ENCODE data around the gene SLC38A3. TPM values are rescaled to one million over a fixed set of nuclear protein-coding genes. Genes with fewer than 3 reads are reported as not detected.

SLC38A3 gene
- total RNA-seq, 2 experiments from 2014 or later: 0.29 TPM; not detected in 1

DNA sequence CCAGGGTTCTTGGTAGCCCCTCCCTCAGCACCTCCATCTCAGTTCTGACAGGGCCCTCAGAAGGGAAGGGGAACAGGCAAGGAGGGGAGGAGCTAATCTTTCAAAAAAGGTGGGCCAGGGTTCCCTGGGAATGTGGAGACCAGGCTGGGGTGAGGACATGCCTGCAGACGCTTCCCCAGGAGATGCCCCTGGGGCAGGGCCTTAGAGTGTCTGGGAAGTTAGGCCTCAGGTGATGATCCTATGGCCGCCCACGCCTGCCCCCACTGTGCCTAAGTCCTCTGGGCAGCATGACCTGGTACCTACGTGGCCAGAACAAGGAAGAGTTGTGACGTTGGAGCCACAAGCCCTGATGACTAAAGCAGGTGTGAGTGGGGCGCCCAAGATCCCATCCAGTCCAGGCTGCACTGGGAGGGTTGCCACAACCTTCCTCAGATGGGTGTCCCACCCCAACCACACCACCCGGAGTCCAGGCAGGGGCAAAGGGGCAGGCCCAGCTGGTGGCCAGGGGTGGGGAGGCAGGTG is 60.0 kb downstream of the SLC38A3 start:
- POLR2A ChIA-PET: no interaction called here
- CTCF ChIA-PET: interaction anchor here (0.8 to 1.3 kb wide), 2 partner anchors 8 to 18 kb away, joined by 3 to 6 read pairs; no protein-coding TSS in a partner anchor

DNA sequence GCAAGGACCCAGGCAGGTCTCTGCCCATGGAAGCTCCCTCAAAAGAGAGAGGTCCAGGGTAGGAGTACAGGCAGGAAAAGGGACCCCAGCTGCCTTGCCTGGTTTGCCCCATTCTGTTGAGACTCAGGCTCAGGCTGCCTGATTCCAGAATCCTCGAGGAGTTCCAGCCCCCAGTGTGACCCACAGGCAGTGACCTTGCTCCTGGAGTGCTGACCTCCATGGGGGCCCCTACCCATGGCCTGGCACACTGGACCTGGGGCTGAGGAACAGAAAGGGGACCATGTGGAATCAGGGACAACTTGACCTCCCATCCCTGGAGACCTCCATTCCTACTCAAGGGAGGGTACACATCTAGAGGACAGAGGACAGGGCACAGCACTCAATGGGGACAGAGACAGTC is 60.5 kb downstream of the SLC38A3 start:
- POLR2A ChIA-PET: no interaction called here

DNA sequence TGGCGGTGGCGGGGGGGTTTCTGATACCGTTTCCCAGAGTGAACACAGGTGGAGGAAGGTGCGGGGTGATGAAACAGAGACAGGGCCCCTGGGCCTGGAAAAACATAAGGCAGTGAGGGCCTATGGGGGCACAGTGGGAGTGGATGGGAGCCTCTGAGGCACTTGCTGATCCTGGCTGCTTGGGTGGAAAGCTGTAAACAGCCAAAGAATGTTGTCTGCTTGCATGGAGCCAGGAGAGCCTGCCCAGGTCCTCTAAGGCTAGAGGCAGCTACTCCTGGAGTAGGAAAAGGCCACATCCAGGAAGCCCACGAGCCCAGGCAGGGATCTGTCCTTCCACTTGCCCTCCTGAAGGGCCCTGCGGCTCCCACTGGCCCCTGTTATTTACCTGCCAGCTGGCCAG is 60.9 kb downstream of the SLC38A3 start:
- ChIA-PET POLR2A (interaction anchor here (1.3 kb wide), 1 partner anchor 18 kb away, joined by 3 read pairs; no protein-coding TSS in a partner anchor), CTCF (interaction anchor here (2.3 kb wide), 1 partner anchor 16 kb away, joined by 7 read pairs; no protein-coding TSS in a partner anchor)

More for the DNA sequence above, 60.5 kb downstream of the SLC38A3 start:
- CTCF ChIA-PET: interaction anchor here (2.3 kb wide), 1 partner anchor 16 kb away, joined by 7 read pairs; no protein-coding TSS in a partner anchor

DNA sequence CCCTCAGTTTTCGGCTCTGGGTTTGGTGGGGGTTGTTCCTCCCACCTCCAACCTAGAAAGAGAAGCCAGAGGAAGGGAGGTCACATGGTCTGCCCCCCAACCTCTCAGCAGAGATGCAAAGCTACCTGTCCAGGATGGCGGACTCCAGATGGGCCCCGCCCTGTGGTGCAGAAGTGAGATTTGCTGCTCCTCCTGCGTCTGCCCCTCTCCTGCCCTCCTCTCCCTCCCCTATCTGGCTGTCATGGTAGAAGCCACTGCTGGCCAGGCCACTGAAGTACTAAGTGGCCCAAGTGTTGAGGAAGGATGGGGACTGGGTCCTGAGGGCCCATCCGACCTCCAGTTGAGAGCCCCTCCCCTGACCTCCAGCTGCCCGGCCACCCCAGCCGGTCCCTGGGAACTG is 61.8 kb downstream of the SLC38A3 start:
- CTCF ChIA-PET: interaction anchor here (1.4 to 2.3 kb wide), 3 partner anchors 17 to 75 kb away, joined by 6 to 7 read pairs (median 7); no protein-coding TSS in a partner anchor
- POLR2A ChIA-PET: interaction anchor here (1.3 kb wide), 1 partner anchor 17 kb away, joined by 3 read pairs; no protein-coding TSS in a partner anchor

DNA sequence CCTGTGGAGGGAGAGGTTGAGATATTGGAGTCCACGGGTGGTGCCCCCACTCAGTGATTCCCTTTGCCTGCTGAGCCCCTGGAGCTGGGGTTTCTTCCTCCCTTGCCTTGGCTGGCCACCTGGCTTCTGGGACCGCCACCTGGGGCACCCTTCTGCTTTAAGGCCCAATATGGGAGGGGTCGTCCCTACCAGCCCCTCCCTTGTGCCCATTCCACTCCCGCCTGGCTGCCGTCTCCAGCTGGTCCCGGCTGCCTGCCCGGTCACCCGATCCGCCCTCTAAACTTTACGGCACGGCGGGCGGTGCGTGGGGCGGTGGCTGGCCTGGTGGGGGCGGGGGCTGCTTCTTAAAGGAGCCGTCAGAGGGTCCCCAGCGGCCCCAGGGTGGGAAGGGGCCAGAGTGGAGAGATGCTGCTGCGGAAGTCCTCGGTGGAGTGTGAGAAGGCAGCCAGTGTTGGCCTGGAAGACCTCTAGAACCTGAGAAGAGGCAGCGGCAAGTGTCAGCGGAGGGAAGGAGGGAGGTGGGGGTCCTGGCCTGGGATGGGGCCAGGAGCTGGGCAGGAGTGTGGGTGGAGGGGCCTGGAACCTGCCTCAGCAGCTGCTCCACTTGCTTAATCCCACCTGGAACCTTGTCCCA is 62.3 kb downstream of the SLC38A3 start:
- CTCF ChIA-PET: interaction anchor here (1.4 to 2.3 kb wide), 3 partner anchors 18 to 75 kb away, joined by 6 to 7 read pairs (median 7); no protein-coding TSS in a partner anchor
- POLR2A ChIA-PET: interaction anchor here (1.3 kb wide), 1 partner anchor 17 kb away, joined by 3 read pairs; no protein-coding TSS in a partner anchor

DNA sequence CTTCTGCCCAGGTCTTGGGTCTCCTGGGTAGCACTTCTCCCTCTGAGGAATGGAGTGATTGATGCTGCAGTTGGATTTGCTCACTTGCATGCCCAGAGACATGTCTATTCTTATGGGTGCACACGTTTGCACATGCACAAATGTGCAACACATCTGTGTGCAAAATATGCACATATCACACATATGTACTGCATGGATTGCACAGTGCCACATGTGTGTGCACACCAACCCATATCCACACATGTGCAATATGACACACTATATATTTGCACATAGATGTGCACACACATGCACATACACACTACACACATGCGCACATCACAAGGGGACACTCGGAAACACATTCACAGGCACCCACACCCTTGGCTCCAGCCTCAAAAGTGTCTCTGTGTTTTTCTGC is 63.2 kb downstream of the SLC38A3 start:
- ChIA-PET POLR2A (no interaction called here), CTCF (interaction anchor here (1.4 to 1.9 kb wide), 2 partner anchors 42 to 76 kb away, joined by 6 to 7 read pairs; no protein-coding TSS in a partner anchor)

DNA sequence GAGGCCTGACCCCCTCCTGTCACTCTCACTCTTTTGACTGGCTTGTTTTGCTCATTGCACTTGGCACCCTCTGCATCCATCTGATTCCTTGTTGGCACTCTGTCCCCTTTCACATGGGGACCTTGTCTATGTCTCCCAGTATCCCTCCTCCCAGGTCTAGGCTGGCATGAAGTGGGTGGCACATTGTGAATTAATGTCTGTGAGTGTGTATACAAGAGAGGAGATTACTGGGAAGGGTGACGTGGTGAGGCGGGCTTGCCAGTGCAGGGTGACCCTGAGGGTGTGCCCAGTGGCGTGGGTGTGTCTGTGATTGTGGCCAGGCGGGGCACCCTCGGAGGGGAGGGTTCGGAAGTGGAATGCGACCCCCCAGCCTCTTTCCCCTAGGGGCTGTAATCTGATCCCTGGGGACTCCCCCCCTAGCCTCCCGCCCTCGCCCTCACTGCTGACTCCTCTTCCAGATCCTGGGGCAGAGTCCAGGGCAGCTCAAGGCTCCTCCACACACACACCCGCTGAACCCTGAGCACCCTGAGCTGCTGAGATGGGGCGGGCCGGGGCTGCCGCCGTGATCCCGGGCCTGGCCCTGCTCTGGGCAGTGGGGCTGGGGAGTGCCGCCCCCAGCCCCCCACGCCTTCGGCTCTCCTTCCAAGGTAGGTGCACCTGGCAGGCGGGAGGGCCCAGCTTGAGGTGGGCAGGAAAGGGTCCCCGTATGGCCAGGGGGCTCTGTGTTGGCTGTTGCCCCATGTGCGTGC is 63.8 kb downstream of the SLC38A3 start, which contains the start of gene SEMA3B:
Gene SEMA3B (plus strand): TSS at position 445 of the 749 bp plus-strand sequence. CDS start 94 bp downstream, at position 539.
- ChIA-PET CTCF (interaction anchor here (1.7 kb wide), 1 partner anchor 9 kb away, joined by 4 read pairs; no protein-coding TSS in a partner anchor), POLR2A (no interaction called here)

DNA sequence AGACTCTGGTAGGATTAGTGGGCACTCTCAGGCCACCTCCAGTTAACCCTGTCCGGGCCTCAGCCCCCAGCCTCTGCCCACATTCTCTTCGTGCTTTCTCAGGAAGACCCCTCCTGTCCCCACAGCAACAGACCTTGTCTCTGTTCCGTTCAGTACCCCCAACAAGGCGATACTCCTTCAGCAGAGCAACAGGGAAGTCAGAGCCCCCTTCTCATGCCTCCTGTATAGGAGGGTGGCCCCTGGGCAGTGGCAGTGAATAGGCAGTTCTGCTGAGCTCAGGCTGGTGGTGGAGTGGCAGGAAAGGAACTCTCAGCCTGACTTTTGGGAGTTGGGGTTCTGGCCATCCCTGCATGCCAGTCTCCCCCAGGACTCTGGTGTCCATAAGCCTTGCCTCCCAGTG is 64.4 kb downstream of the SLC38A3 start:
- CTCF ChIA-PET: interaction anchor here (1.7 kb wide), 1 partner anchor 9 kb away, joined by 4 read pairs; no protein-coding TSS in a partner anchor
- POLR2A ChIA-PET: no interaction called here

DNA sequence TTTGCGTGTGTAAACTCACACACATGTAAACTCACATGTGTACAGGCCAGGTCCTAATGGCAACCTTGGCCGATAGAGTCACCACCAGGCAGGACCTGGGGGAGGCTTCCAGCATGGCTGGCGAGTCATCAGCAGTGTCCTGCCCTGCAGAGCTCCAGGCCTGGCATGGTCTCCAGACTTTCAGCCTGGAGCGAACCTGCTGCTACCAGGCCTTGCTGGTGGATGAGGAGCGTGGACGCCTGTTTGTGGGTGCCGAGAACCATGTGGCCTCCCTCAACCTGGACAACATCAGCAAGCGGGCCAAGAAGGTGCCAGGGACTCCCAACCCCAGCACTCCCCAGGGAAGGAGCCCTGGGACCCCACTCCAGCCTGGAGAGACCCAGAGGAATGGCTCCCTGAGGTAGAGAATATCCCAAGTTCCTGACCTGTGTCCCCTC is 64.9 kb downstream of the SLC38A3 start:
- ChIA-PET POLR2A (no interaction called here), CTCF (interaction anchor here (0.7 to 6.6 kb wide), 3 partner anchors 10 to 43 kb away, joined by 4 to 53 read pairs (median 4); no protein-coding TSS in a partner anchor)

DNA sequence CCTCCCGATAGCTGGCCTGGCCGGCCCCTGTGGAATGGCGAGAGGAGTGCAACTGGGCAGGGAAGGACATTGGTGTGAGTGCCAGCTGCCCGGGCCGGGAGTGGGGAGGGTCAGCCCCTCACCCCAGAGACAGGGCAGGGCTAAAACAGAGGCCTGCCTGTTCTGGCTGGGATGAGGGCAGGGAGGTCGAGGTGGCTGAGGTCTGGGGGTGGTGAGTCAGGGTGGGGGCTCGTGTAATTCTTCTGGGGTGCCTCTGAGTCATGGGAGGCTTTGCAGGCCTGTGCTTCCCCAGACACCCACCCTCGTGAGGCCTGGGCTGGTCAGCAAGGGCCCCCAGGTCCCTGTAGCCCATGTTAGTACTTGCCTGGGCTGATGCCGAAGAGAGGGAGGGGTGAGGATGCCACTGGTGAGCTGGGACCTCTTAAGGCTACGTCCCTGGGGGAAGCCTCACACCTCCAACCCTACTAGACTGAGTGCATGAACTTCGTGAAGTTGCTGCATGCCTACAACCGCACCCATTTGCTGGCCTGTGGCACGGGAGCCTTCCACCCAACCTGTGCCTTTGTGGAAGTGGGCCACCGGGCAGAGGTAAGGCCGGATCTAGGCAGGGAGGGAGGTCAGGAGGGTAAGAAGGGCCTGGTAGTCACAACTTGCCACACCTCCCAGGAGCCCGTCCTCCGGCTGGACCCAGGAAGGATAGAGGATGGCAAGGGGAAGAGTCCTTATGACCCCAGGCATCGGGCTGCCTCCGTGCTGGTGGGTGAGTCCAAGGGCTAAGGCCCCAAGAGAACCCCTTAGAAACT is 65.6 kb downstream of the SLC38A3 start:
- ChIA-PET CTCF (interaction anchor here (0.7 to 6.6 kb wide), 6 partner anchors 11 to 77 kb away, joined by 3 to 53 read pairs (median 4); no protein-coding TSS in a partner anchor), POLR2A (no interaction called here)

Other genes starting within 250 kb of the SLC38A3 start
- gene RBM5, start 116.4 kb upstream of the SLC38A3 start, total RNA-seq: 100 to 1,000 TPM; 101 to 108 TPM
- under 1 TPM; 0.10 to 0.36 TPM for gene SEMA3F, start 49.9 kb upstream of the SLC38A3 start, total RNA-seq
- not detected for gene GNAT1, start 13.7 kb upstream of the SLC38A3 start, total RNA-seq
- gene GNAI2, start 30.9 kb downstream of the SLC38A3 start, total RNA-seq: 100 to 1,000 TPM; 239 to 242 TPM
- under 1 TPM; 0.40 to 0.46 TPM for gene SEMA3B, start 63.9 kb downstream of the SLC38A3 start, total RNA-seq
- gene LSMEM2, start 73.8 kb downstream of the SLC38A3 start, total RNA-seq: not detected
- gene IFRD2, start 87.2 kb downstream of the SLC38A3 start, total RNA-seq: 100 to 1,000 TPM; 197 to 200 TPM
- 1 to 10 TPM; 8.5 to 9.4 TPM for gene HYAL3, start 94.1 kb downstream of the SLC38A3 start, total RNA-seq
- gene NAA80, start 94.1 kb downstream of the SLC38A3 start, total RNA-seq: 10 to 100 TPM; 17.3 to 17.5 TPM
- under 1 TPM in 1 of 2 experiments, not detected in 1; 0.36 TPM for gene HYAL1, start 98.3 kb downstream of the SLC38A3 start, total RNA-seq
- 10 to 100 TPM; 11.7 to 11.9 TPM for gene HYAL2, start 117.5 kb downstream of the SLC38A3 start, total RNA-seq
- gene TUSC2, start 123.0 kb downstream of the SLC38A3 start, total RNA-seq: 10 to 100 TPM; 33.6 TPM
- gene RASSF1, start 135.6 kb downstream of the SLC38A3 start, total RNA-seq: 10 to 100 TPM; 68.2 to 72.5 TPM
- gene ZMYND10, start 140.5 kb downstream of the SLC38A3 start, total RNA-seq: 1 to 10 TPM; 1.6 TPM
- gene NPRL2, start 145.5 kb downstream of the SLC38A3 start, total RNA-seq: 10 to 100 TPM; 39.5 to 46.6 TPM
- gene CYB561D2, start 145.6 kb downstream of the SLC38A3 start, total RNA-seq: 10 to 100 TPM; 25.8 to 28.2 TPM
- gene TMEM115, start 154.2 kb downstream of the SLC38A3 start, total RNA-seq: 10 to 100 TPM; 25.2 to 26.3 TPM

Data from activated CD8-positive, alpha-beta memory T cell treated with anti-CD3 and anti-CD28 coated beads for 36 hours (primary cell).